Central memory CD8-positive, alpha-beta T cell (primary cell): ENCODE measurements around the gene ZNF467.
A peak's percentile ranks its signal among the peaks of the same experiment; 100 is the strongest.

ENCODE experiments used
- ATAC-seq: fragments of 150-1000 bp; cut with Tn5 transposase; replicated peaks from 2 replicates; pipeline ENCODE4 v1.10.0; 2022; ENCODE audit warnings: mild to moderate bottlenecking, moderate FRiP score, moderate number of reproducible peaks; ENCODE audit not compliant: poor library complexity, severe bottlenecking; ENCODE audit errors: extremely low read depth
- DNase-seq, 2 donors: peaks; one replicate each; pipeline ENCODE4 v3.0.0; 2021; ENCODE audit warnings: low spot score in 2 of 2
- H3K27ac Mint-ChIP-seq: one replicate; pipeline ENCODE4 v1.8.0; 2022; ENCODE audit warnings: low read depth, mild to moderate bottlenecking, moderate library complexity, mixed read lengths
- H3K27me3 Mint-ChIP-seq: one replicate; pipeline ENCODE4 v1.8.0; 2022; ENCODE audit warnings: mixed read lengths
- H3K36me3 Mint-ChIP-seq: one replicate; pipeline ENCODE4 v1.8.0; 2022; ENCODE audit warnings: mild to moderate bottlenecking, moderate library complexity, mixed read lengths; ENCODE audit not compliant: insufficient read depth
- H3K4me1 Mint-ChIP-seq: one replicate; pipeline ENCODE4 v1.8.0; 2022; ENCODE audit warnings: mixed read lengths
- H3K4me3 Mint-ChIP-seq: one replicate; pipeline ENCODE4 v1.8.0; 2022; ENCODE audit warnings: mild to moderate bottlenecking, moderate library complexity, mixed read lengths
- H3K9me3 Mint-ChIP-seq: one replicate; pipeline ENCODE4 v1.8.0; 2022; ENCODE audit warnings: mixed read lengths

ZNF467 gene

GRCh38 chr7:149779502-149779805 lies 6.1 kb upstream of the ZNF467 start:
- no peak overlapping the region for H3K4me3 Mint-ChIP-seq
- H3K9me3 Mint-ChIP-seq: no peaks in the 10 kb centered on the region
- DNase-seq (no peak), ATAC-seq (no peak)
- H3K4me1 Mint-ChIP-seq: no peaks in the 10 kb centered on the region
- H3K27ac Mint-ChIP-seq: no peak overlapping the region
- no peaks in the 10 kb centered on the region for H3K36me3 Mint-ChIP-seq
- no peaks in the 10 kb centered on the region for H3K27me3 Mint-ChIP-seq

- H3K36me3 Mint-ChIP-seq: no peaks in the 10 kb centered on the region
- no peak overlapping the region for H3K4me3 Mint-ChIP-seq
- no peaks in the 10 kb centered on the region for H3K4me1 Mint-ChIP-seq
- no peaks in the 10 kb centered on the region for H3K27me3 Mint-ChIP-seq
- no peaks in the 10 kb centered on the region for H3K9me3 Mint-ChIP-seq
- no peak overlapping the region for H3K27ac Mint-ChIP-seq
- no peak for DNase-seq
- ATAC-seq: no peak
Measured at GRCh38 chr7:149778696-149779501, 5.5 kb upstream of the ZNF467 start.

- no peaks in the 10 kb centered on the region for H3K27me3 Mint-ChIP-seq
- H3K9me3 Mint-ChIP-seq: no peaks in the 10 kb centered on the region
- H3K36me3 Mint-ChIP-seq: no peaks in the 10 kb centered on the region
- DNase-seq: no peak
- no peak overlapping the region for H3K4me3 Mint-ChIP-seq
- no peaks in the 10 kb centered on the region for H3K4me1 Mint-ChIP-seq
- no peak overlapping the region for H3K27ac Mint-ChIP-seq
- ATAC-seq: no peak
Measured at GRCh38 chr7:149778327-149778637, 4.9 kb upstream of the ZNF467 start.

- no peaks in the 10 kb centered on the region for H3K9me3 Mint-ChIP-seq
- no peaks in the 10 kb centered on the region for H3K4me1 Mint-ChIP-seq
- no peak for DNase-seq
- ATAC-seq: no peak
- no peaks in the 10 kb centered on the region for H3K36me3 Mint-ChIP-seq
- H3K27ac Mint-ChIP-seq: no peak overlapping the region
- no peak overlapping the region for H3K4me3 Mint-ChIP-seq
- H3K27me3 Mint-ChIP-seq: no peaks in the 10 kb centered on the region
Measured at GRCh38 chr7:149777551-149778326, 4.4 kb upstream of the ZNF467 start.

GRCh38 chr7:149776848-149777407 lies 3.5 kb upstream of the ZNF467 start:
- no peaks in the 10 kb centered on the region for H3K36me3 Mint-ChIP-seq
- no peaks in the 10 kb centered on the region for H3K9me3 Mint-ChIP-seq
- H3K27me3 Mint-ChIP-seq: no peaks in the 10 kb centered on the region
- DNase-seq: no peak
- no peaks in the 10 kb centered on the region for H3K4me1 Mint-ChIP-seq
- no peak overlapping the region for H3K27ac Mint-ChIP-seq
- ATAC-seq: no peak
- H3K4me3 Mint-ChIP-seq: no peak overlapping the region

GRCh38 chr7:149776289-149776688 lies 2.9 kb upstream of the ZNF467 start:
- no peaks in the 10 kb centered on the region for H3K36me3 Mint-ChIP-seq
- ATAC-seq (no peak), DNase-seq (no peak)
- H3K9me3 Mint-ChIP-seq: no peaks in the 10 kb centered on the region
- H3K4me1 Mint-ChIP-seq: no peaks in the 10 kb centered on the region
- no peaks in the 10 kb centered on the region for H3K27me3 Mint-ChIP-seq
- no peak overlapping the region for H3K27ac Mint-ChIP-seq
- no peak overlapping the region for H3K4me3 Mint-ChIP-seq

- no peak for ATAC-seq
- H3K4me1 Mint-ChIP-seq: no peaks in the 10 kb centered on the region
Measured at GRCh38 chr7:149775176-149775556, 1.8 kb upstream of the ZNF467 start.

GRCh38 chr7:149774237-149775175 lies 1.1 kb upstream of the ZNF467 start:
- no peak overlapping the region for H3K27ac Mint-ChIP-seq
- no peak for ATAC-seq

More at GRCh38 chr7:149775176-149775556, 1.8 kb upstream of the ZNF467 start:
- no peaks in the 10 kb centered on the region for H3K36me3 Mint-ChIP-seq
- H3K27ac Mint-ChIP-seq: no peak overlapping the region
- H3K27me3 Mint-ChIP-seq: no peaks in the 10 kb centered on the region
- no peak for DNase-seq
- H3K9me3 Mint-ChIP-seq: no peaks in the 10 kb centered on the region
- H3K4me3 Mint-ChIP-seq: peak overlapping the region; percentile 52

GRCh38 chr7:149772956-149773434 lies 393 bp downstream of the ZNF467 start:
- Mint-ChIP-seq H3K27me3 (no peaks in the 10 kb centered on the region), H3K4me1 (no peaks in the 10 kb centered on the region), H3K9me3 (no peaks in the 10 kb centered on the region), H3K27ac (no peak overlapping the region), H3K36me3 (no peaks in the 10 kb centered on the region), H3K4me3 (peak overlapping the region; percentile 81)
- ATAC-seq (no peak), DNase-seq (peak in 1 of 2 donors; percentile 27)

More at GRCh38 chr7:149774237-149775175, 1.1 kb upstream of the ZNF467 start:
- no peak for DNase-seq
- H3K4me3 Mint-ChIP-seq: peak overlapping the region; percentile 81
- no peaks in the 10 kb centered on the region for H3K36me3 Mint-ChIP-seq
- H3K4me1 Mint-ChIP-seq: no peaks in the 10 kb centered on the region
- H3K9me3 Mint-ChIP-seq: no peaks in the 10 kb centered on the region
- H3K27me3 Mint-ChIP-seq: no peaks in the 10 kb centered on the region

GRCh38 chr7:149772241-149772955 lies 990 bp downstream of the ZNF467 start:
- no peak for DNase-seq
- no peaks in the 10 kb centered on the region for H3K27me3 Mint-ChIP-seq
- ATAC-seq: peak; percentile 4
- H3K36me3 Mint-ChIP-seq: no peaks in the 10 kb centered on the region
- H3K9me3 Mint-ChIP-seq: no peaks in the 10 kb centered on the region
- no peaks in the 10 kb centered on the region for H3K4me1 Mint-ChIP-seq
- no peak overlapping the region for H3K27ac Mint-ChIP-seq
- H3K4me3 Mint-ChIP-seq: peak overlapping the region; percentile 81

- no peaks in the 10 kb centered on the region for H3K4me1 Mint-ChIP-seq
- no peaks in the 10 kb centered on the region for H3K27me3 Mint-ChIP-seq
- H3K9me3 Mint-ChIP-seq: no peaks in the 10 kb centered on the region
- ATAC-seq: peak; percentile 85
- peak; percentile 64 to 65 for DNase-seq
- H3K4me3 Mint-ChIP-seq: peak overlapping the region; percentile 81
- H3K36me3 Mint-ChIP-seq: no peaks in the 10 kb centered on the region
- no peak overlapping the region for H3K27ac Mint-ChIP-seq
Measured at GRCh38 chr7:149771720-149772240, 1.6 kb downstream of the ZNF467 start.
